ENCODE results near the gene ADH6.

ADH6 gene

DNA sequence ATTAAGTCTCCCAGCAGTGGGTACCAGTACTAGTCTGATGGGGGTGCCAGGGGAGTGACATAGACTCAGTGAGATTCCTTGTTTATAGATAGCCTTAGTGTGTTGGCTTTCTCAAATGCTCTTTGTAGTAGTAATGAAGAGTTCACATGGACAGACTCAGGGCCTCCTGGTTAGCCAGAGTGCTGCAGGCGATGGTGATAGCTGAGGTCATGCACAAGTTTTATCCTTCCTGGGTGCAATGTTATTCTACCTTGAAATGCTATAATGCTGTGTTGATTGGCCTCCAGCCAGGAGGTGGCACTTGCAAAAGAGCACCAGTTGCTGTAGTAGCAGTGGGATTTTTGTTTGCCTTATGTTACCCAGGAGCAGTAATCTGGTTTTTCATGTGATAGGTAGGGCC, 39.4 kb downstream of the ADH6 start:
- H3K9me3 ChIP-seq (ENCODE audit: control insufficient read depth, insufficient read depth, low read length), result no peaks in the 10 kb centered on the region
- no peaks in the 10 kb centered on the region for H3K79me2 ChIP-seq (ENCODE audit: control insufficient read depth, low read length)
- no peak overlapping the region for H3K4me2 ChIP-seq (ENCODE audit: low read length)
- no peaks in the 10 kb centered on the region for H3K27me3 ChIP-seq (ENCODE audit: control insufficient read depth, low read length)
- H3K9me2 ChIP-seq (replicated peaks; ENCODE audit: control insufficient read depth, low read length), result no peaks in the 10 kb centered on the region
- H3K36me3 ChIP-seq (ENCODE audit: control insufficient read depth, low read length), result no peaks in the 10 kb centered on the region
- no peak overlapping the region for H3K4me3 ChIP-seq (ENCODE audit: low read length)
- H3K4me1 ChIP-seq (ENCODE audit: control insufficient read depth, low read length), result no peaks in the 10 kb centered on the region
- no peaks in the 10 kb centered on the region for H3F3A ChIP-seq (ENCODE audit: control insufficient read depth, insufficient read depth)
- TF ChIP-seq EZH2phosphoT487 (IDR thresholded peaks at IDR 0.05; ENCODE audit: borderline replicate concordance, low read length) (no peak), CTCF (IDR thresholded peaks at IDR 0.05; ENCODE audit: low read depth, low read length, poor library complexity, severe bottlenecking) (no peak)
- no peak overlapping the region for H3K27ac ChIP-seq (ENCODE audit: low read depth, low read length)
- H4K20me1 ChIP-seq (ENCODE audit: control insufficient read depth, insufficient read depth, low read depth, low read length), result no peaks in the 10 kb centered on the region

DNA sequence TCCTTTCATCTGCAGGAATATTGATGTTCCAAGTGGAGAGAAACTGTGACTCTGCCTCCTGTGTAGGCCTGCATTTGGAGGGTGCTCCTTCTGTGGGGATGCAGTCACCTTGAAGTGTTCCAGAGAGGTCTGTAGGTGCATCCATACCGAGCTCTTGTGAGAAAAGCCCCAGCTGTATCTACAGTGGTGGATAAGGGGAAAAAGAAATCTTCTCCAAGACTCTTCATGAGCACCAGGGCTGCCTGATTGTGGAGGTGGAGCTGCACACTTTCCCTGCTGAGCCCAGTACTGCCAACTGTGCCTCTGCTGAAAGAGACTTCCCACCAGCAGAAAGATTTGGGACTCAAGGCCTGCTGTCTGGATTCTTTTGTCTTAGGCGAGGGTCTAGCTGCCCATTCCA, 39.9 kb downstream of the ADH6 start:
- Histone ChIP-seq H3K4me1 (ENCODE audit: control insufficient read depth, low read length) (no peaks in the 10 kb centered on the region), H4K20me1 (ENCODE audit: control insufficient read depth, insufficient read depth, low read depth, low read length) (no peaks in the 10 kb centered on the region), H3F3A (ENCODE audit: control insufficient read depth, insufficient read depth) (no peaks in the 10 kb centered on the region), H3K27ac (ENCODE audit: low read depth, low read length) (no peak overlapping the region), H3K9me3 (ENCODE audit: control insufficient read depth, insufficient read depth, low read length) (no peaks in the 10 kb centered on the region), H3K9me2 (replicated peaks; ENCODE audit: control insufficient read depth, low read length) (no peaks in the 10 kb centered on the region), H3K27me3 (ENCODE audit: control insufficient read depth, low read length) (no peaks in the 10 kb centered on the region), H3K36me3 (ENCODE audit: control insufficient read depth, low read length) (no peaks in the 10 kb centered on the region), H3K79me2 (ENCODE audit: control insufficient read depth, low read length) (no peaks in the 10 kb centered on the region), H3K4me2 (ENCODE audit: low read length) (no peak overlapping the region), H3K4me3 (ENCODE audit: low read length) (no peak overlapping the region)
- TF ChIP-seq EZH2phosphoT487 (IDR thresholded peaks at IDR 0.05; ENCODE audit: borderline replicate concordance, low read length) (no peak), CTCF (IDR thresholded peaks at IDR 0.05; ENCODE audit: low read depth, low read length, poor library complexity, severe bottlenecking) (no peak)

DNA sequence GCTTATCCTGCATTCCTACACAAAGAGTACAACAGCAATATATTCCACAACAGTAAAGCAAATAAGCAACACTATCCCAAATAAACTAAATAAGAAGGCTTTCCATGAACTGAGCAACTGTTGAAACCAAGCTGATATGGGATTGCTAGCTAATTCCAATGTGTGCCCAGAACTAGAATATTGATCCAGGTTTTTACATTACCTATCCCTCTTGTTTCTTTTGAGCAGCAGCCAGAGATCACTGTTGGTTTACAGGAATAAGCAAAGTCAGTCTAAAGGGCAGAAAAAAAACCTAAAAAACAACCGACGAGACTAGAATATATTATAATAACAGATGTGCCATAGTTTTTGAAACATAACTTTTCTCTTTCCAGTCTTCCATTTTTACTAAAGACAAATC, 52.5 kb downstream of the ADH6 start:
- Histone ChIP-seq H4K20me1 (ENCODE audit: control insufficient read depth, insufficient read depth, low read depth, low read length) (no peaks in the 10 kb centered on the region), H3K4me1 (ENCODE audit: control insufficient read depth, low read length) (no peaks in the 10 kb centered on the region), H3K9me3 (ENCODE audit: control insufficient read depth, insufficient read depth, low read length) (no peaks in the 10 kb centered on the region), H3K36me3 (ENCODE audit: control insufficient read depth, low read length) (no peaks in the 10 kb centered on the region), H3K27ac (ENCODE audit: low read depth, low read length) (no peak overlapping the region), H3K79me2 (ENCODE audit: control insufficient read depth, low read length) (no peaks in the 10 kb centered on the region), H3F3A (ENCODE audit: control insufficient read depth, insufficient read depth) (no peaks in the 10 kb centered on the region), H3K9me2 (replicated peaks; ENCODE audit: control insufficient read depth, low read length) (no peaks in the 10 kb centered on the region), H3K4me3 (ENCODE audit: low read length) (no peak overlapping the region), H3K27me3 (ENCODE audit: control insufficient read depth, low read length) (no peaks in the 10 kb centered on the region), H3K4me2 (ENCODE audit: low read length) (no peak overlapping the region)
- TF ChIP-seq CTCF (IDR thresholded peaks at IDR 0.05; ENCODE audit: low read depth, low read length, poor library complexity, severe bottlenecking) (no peak), EZH2phosphoT487 (IDR thresholded peaks at IDR 0.05; ENCODE audit: borderline replicate concordance, low read length) (no peak)

DNA sequence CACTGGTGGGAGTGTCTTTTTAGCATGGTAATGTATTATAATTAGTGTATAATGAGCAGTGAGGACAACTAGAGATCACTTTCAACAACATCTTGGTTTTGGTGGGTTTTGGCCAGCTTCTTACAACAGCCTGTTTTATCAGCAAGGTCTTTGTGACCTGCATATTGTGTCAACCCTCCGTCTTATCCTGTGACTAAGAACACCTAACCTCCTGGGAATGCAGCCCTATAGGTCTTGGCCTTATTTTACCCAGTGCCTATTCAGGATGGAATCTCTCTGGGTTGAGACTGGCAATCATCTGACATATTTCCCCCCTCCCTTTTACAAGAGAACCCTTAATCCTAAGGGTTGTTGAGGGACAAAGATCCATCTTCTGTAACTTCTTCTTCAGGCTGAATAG, 53.1 kb downstream of the ADH6 start:
- no peak overlapping the region for H3K4me2 ChIP-seq (ENCODE audit: low read length)
- no peaks in the 10 kb centered on the region for H3K79me2 ChIP-seq (ENCODE audit: control insufficient read depth, low read length)
- no peaks in the 10 kb centered on the region for H3K36me3 ChIP-seq (ENCODE audit: control insufficient read depth, low read length)
- H3K9me3 ChIP-seq (ENCODE audit: control insufficient read depth, insufficient read depth, low read length), result no peaks in the 10 kb centered on the region
- H3K4me1 ChIP-seq (ENCODE audit: control insufficient read depth, low read length), result no peaks in the 10 kb centered on the region
- H3F3A ChIP-seq (ENCODE audit: control insufficient read depth, insufficient read depth), result no peaks in the 10 kb centered on the region
- H3K9me2 ChIP-seq (replicated peaks; ENCODE audit: control insufficient read depth, low read length), result no peaks in the 10 kb centered on the region
- H4K20me1 ChIP-seq (ENCODE audit: control insufficient read depth, insufficient read depth, low read depth, low read length), result no peaks in the 10 kb centered on the region
- TF ChIP-seq CTCF (IDR thresholded peaks at IDR 0.05; ENCODE audit: low read depth, low read length, poor library complexity, severe bottlenecking), result no peak
- no peak for TF ChIP-seq EZH2phosphoT487 (IDR thresholded peaks at IDR 0.05; ENCODE audit: borderline replicate concordance, low read length)
- no peak overlapping the region for H3K4me3 ChIP-seq (ENCODE audit: low read length)
- H3K27me3 ChIP-seq (ENCODE audit: control insufficient read depth, low read length), result no peaks in the 10 kb centered on the region
- no peak overlapping the region for H3K27ac ChIP-seq (ENCODE audit: low read depth, low read length)

All from DOHH2 (cell line).